CD4-positive, alpha-beta T cell treated with Interleukin-21 for 1 hour (primary cell): Measurements from ENCODE around the gene SGCE.

Experiments
- DNase-seq: peaks from one replicate; pipeline ENCODE4 v3.0.0-alpha.2; 2020

The SGCE gene

DNA sequence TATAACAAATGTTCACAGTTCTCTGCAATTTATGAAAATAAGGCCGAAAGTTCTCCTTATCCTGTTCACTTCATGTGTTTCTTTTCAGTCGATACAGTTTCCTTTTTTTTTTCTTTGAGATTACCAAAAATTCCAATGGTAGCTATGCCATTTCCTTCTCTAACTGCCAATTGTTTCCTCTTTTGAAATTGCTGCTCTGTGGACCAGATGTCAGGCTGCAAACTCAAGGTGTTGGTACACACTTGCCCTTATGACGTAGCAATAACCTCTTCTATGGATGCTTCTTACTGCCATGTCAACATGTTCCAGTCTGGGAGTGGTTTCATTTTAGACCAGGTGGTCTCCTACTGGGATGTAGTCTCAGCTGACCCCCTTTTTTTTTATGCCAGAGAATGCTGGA lies 93.4 kb downstream of the SGCE start:
- no peak for DNase-seq

- DNase-seq: no peak
Measured at GRCh38 chr7:94561841-94562514, 94.0 kb downstream of the SGCE start.

- DNase-seq: no peak
Measured at GRCh38 chr7:94559972-94560371, 96.0 kb downstream of the SGCE start.

GRCh38 chr7:94557215-94557614 lies 98.7 kb downstream of the SGCE start:
- no peak for DNase-seq

DNA sequence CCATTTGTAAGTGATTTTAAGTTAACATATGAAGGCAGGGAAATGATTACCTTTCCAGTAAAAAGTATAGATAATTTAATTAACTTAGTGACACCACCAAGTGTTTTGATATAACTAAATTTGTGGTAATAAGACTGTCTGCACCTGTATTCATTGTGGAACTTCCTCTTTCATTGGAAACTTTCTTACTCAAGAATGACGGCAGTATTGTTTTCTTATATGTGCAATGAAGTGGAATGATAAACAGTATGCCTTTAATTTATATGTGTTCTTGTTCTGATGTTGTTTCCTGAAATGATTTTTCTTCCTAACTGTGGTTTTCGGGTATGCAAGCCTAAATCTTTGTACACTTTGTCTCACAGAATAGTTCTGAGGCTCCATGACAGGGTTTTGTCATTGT lies 99.9 kb downstream of the SGCE start:
- no peak for DNase-seq

- no peak for DNase-seq
Measured at GRCh38 chr7:94547126-94547525, 108.8 kb downstream of the SGCE start.

DNA sequence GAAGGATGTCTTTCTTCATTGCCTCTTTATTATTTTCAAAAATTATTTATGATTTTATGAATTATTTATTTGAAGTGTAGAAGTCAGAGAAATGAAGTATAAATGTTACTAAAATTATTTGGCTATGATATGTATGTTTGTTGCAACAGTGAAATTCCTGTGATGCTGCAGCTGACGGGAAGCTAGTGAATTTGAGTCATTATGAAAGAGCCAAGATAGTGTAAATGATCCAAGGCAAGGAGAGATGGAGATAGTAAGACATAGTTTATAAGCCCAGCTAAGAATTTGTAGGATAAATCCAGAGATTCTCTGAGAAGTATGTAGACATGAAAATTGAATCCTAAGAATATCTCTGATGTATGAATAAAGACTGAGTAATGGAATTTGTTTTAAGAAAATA lies 115.5 kb downstream of the SGCE start:
- DNase-seq: no peak
